C4-2B (cell line): ENCODE data around the gene PLP1.

ENCODE experiments used
- CTCF ChIP-seq: fragments of 450-650 bp; conservative IDR thresholded peaks from 2 replicates; pipeline ENCODE4 v1.5.1; 2017; ENCODE audit warnings: mild to moderate bottlenecking
- ZFX ChIP-seq: fragments of 450-650 bp; IDR thresholded peaks from 2 replicates; pipeline ENCODE4 v1.6.1; 2017

GRCh38 chrX:103811858-103812257 is 35.2 kb downstream of the PLP1 start:
- no peak for TF ChIP-seq CTCF
- TF ChIP-seq ZFX, result no peak
